ENCODE measurements around the gene JAKMIP2. TPM values are rescaled to one million over a fixed set of nuclear protein-coding genes. Genes with fewer than 3 reads are reported as not detected.
A peak's percentile ranks its signal among the peaks of the same experiment; 100 is the strongest.

JAKMIP2 gene
- total and polyA plus RNA-seq, 11 donors = under 0.01 to 1.5 (median 0.16) TPM; not detected in 1

GRCh38 chr5:147674411-147674810 is 108.1 kb downstream of the JAKMIP2 start:
- DNase-seq (no peak), ATAC-seq (no peak)
- Histone ChIP-seq H3K4me1 (no peaks in the 10 kb centered on the region), H3K4me3 (no peak overlapping the region), H3K27ac (no peak overlapping the region), H3K27me3 (peaks cover 0 to 4% (median 0%) of the 10 kb centered on the region in 9 donors), H3K9me3 (no peaks in the 10 kb centered on the region), H3K36me3 (no peaks in the 10 kb centered on the region)
- 82 to 86% (median 84%) methylated on average over 4 of the region's 4 CpGs for WGBS, 4 donors
- intact Hi-C loops (cut with DNase I) = no loop called here
- TF ChIP-seq, protein P1, sequence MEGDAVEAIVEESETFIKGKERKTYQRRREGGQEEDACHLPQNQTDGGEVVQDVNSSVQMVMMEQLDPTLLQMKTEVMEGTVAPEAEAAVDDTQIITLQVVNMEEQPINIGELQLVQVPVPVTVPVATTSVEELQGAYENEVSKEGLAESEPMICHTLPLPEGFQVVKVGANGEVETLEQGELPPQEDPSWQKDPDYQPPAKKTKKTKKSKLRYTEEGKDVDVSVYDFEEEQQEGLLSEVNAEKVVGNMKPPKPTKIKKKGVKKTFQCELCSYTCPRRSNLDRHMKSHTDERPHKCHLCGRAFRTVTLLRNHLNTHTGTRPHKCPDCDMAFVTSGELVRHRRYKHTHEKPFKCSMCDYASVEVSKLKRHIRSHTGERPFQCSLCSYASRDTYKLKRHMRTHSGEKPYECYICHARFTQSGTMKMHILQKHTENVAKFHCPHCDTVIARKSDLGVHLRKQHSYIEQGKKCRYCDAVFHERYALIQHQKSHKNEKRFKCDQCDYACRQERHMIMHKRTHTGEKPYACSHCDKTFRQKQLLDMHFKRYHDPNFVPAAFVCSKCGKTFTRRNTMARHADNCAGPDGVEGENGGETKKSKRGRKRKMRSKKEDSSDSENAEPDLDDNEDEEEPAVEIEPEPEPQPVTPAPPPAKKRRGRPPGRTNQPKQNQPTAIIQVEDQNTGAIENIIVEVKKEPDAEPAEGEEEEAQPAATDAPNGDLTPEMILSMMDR (IDR thresholded peaks at IDR 0.05) = no peak
- TF ChIP-seq POLR2A (IDR thresholded peaks at IDR 0.05) = no peak

GRCh38 chr5:147673791-147674190 is 108.7 kb downstream of the JAKMIP2 start:
- Histone ChIP-seq H3K27ac (no peak overlapping the region), H3K4me3 (no peak overlapping the region), H3K36me3 (no peaks in the 10 kb centered on the region), H3K27me3 (peaks cover 0 to 4% (median 0%) of the 10 kb centered on the region in 9 donors), H3K9me3 (no peaks in the 10 kb centered on the region), H3K4me1 (peaks cover 0 to 5% (median 0%) of the 10 kb centered on the region in 12 donors)
- no peak for DNase-seq
- TF ChIP-seq, protein P1 (IDR thresholded peaks at IDR 0.05) = no peak
- no peak for TF ChIP-seq POLR2A (IDR thresholded peaks at IDR 0.05)
- WGBS, 4 donors = 80 to 94% (median 85%) methylated on average over 2 of the region's 2 CpGs
- intact Hi-C loops (cut with DNase I) = no loop called here
- no peak for ATAC-seq

DNA sequence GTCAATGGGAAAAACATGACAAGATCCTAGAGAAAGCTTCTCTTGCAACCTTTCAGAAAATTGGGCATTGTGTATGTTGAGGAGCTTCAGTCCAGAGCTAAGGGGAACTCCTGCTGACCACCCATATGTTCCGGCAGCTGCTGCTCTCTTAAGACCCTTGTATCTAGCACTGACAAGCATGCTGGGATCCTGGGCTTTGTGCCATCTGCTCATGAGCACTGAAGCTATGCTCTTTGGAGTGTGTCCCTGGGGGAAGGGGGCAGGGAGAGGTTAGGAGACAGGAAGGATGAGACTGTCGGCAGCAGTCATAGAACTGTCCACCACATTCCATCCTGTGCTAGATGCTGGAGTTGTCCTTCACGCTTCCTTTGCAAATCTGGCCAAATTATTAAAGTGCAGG is 109.3 kb downstream of the JAKMIP2 start:
- H3K4me1 ChIP-seq = peaks cover 0 to 5% (median 0%) of the 10 kb centered on the region in 12 donors
- 19 to 35% (median 25%) methylated on average over 3 of the region's 3 CpGs for WGBS, 4 donors
- TF ChIP-seq POLR2A (IDR thresholded peaks at IDR 0.05) = no peak
- TF ChIP-seq, protein P1 (IDR thresholded peaks at IDR 0.05) = no peak
- H3K27me3 ChIP-seq = peaks cover 0 to 4% (median 0%) of the 10 kb centered on the region in 9 donors
- no peaks in the 10 kb centered on the region for H3K36me3 ChIP-seq
- no peaks in the 10 kb centered on the region for H3K9me3 ChIP-seq
- DNase-seq (peak in 2 of 5 donors; percentile 35 to 45), ATAC-seq (peak in 1 of 4 donors; percentile 37)
- H3K4me3 ChIP-seq = no peak overlapping the region
- no peak overlapping the region for H3K27ac ChIP-seq
- intact Hi-C loops (cut with DNase I) = no loop called here

DNA sequence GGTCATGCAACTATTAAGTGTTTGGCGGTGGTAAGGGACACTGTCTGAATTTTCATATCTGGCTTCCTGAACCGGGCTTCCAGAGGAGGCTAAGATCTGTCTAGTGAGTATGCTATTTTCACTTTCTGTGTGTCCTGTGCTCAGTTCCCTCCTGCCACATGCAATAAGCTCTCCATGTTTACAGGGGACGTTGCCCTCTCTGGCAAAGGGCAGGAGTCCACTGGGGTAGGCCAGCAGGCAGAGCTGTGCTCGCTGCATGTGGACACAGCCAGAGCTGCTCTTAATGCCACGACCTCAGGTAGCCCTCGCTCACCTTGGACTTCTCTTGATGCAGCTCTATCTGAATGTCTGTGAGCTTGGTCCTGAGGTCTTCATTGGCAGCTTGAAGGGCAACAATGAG is 111.2 kb downstream of the JAKMIP2 start:
- intact Hi-C loops (cut with DNase I) = no loop called here
- peaks cover 0 to 5% (median 0%) of the 10 kb centered on the region in 12 donors for H3K4me1 ChIP-seq
- no peaks in the 10 kb centered on the region for H3K9me3 ChIP-seq
- no peaks in the 10 kb centered on the region for H3K27me3 ChIP-seq
- WGBS, 4 donors = 72 to 81% (median 77%) methylated on average over 6 of the region's 6 CpGs
- H3K27ac ChIP-seq = no peak overlapping the region
- H3K4me3 ChIP-seq = no peak overlapping the region
- ATAC-seq = no peak
- no peak for DNase-seq
- TF ChIP-seq POLR2A (IDR thresholded peaks at IDR 0.05) = no peak
- TF ChIP-seq, protein P1 (IDR thresholded peaks at IDR 0.05) = no peak
- no peaks in the 10 kb centered on the region for H3K36me3 ChIP-seq

All from heart left ventricle (tissue), 16 donors.